Gastrocnemius medialis (tissue), 4 donors: Measurements from ENCODE around the gene ARHGAP26.

Experiments
- CTCF ChIP-seq, 5 experiments: fragments of 450-650 bp in 3 of 5; fragments of 200-600 bp in 2 of 5; sonication (generic) in 2 of 5; IDR thresholded peaks in 4 of 5; conservative IDR thresholded peaks in 1 of 5; 1 replicate in 4 of 5; 2 replicates in 1 of 5; pipeline ENCODE4 v1.5.1; 2016 to 2019; ENCODE audit warnings: antibody characterized with exemption in 5 of 5, mild to moderate bottlenecking in 3 of 5, moderate library complexity in 3 of 5
- POLR2A ChIP-seq, 2 donors: fragments of 450-650 bp; IDR thresholded peaks; one replicate each; pipeline ENCODE4 v1.6.1; 2017; ENCODE audit warnings: antibody characterized with exemption in 2 of 2, mild to moderate bottlenecking in 2 of 2, moderate library complexity in 2 of 2

GRCh38 chr5:143268388-143268787, 498.2 kb downstream of the ARHGAP26 start:
- TF ChIP-seq CTCF (IDR thresholded peaks at IDR 0.05 in 4 of 5, conservative IDR thresholded peaks at IDR 0.05 in 1 of 5) (no peak), POLR2A (IDR thresholded peaks at IDR 0.05) (no peak)
